ENCODE data around the gene POLR1C.
"Not testable (repeated sequence)": the region's sequence is repeated elsewhere in the genome, so short reads cannot be mapped to it uniquely, and the experiment has no call there.

Gene POLR1C

GRCh38 chr6:43516697-43517504, at the start of gene POLR1C, which contains the start of gene YIPF3:
Gene POLR1C (plus strand): TSS chr6:43517089. CDS start chr6:43517110, 21 bp downstream.
Gene YIPF3 (minus strand): TSS chr6:43516926. CDS start chr6:43516807, 119 bp downstream.
- TF ChIP-seq, protein P1, sequence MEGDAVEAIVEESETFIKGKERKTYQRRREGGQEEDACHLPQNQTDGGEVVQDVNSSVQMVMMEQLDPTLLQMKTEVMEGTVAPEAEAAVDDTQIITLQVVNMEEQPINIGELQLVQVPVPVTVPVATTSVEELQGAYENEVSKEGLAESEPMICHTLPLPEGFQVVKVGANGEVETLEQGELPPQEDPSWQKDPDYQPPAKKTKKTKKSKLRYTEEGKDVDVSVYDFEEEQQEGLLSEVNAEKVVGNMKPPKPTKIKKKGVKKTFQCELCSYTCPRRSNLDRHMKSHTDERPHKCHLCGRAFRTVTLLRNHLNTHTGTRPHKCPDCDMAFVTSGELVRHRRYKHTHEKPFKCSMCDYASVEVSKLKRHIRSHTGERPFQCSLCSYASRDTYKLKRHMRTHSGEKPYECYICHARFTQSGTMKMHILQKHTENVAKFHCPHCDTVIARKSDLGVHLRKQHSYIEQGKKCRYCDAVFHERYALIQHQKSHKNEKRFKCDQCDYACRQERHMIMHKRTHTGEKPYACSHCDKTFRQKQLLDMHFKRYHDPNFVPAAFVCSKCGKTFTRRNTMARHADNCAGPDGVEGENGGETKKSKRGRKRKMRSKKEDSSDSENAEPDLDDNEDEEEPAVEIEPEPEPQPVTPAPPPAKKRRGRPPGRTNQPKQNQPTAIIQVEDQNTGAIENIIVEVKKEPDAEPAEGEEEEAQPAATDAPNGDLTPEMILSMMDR (IDR thresholded peaks at IDR 0.05; ENCODE audit: low read depth, low read length, missing control alignments): no peak
- peak; percentile 95 for DNase-seq (ENCODE audit: low read depth)
- peak within 1 kb of the TSS; percentile 100 for H3K4me3 ChIP-seq (ENCODE audit: low read depth, low read length)
- in situ Hi-C loops (cut with HindIII; ENCODE audit: low sequenced_read_pairs): no loop called here

DNA sequence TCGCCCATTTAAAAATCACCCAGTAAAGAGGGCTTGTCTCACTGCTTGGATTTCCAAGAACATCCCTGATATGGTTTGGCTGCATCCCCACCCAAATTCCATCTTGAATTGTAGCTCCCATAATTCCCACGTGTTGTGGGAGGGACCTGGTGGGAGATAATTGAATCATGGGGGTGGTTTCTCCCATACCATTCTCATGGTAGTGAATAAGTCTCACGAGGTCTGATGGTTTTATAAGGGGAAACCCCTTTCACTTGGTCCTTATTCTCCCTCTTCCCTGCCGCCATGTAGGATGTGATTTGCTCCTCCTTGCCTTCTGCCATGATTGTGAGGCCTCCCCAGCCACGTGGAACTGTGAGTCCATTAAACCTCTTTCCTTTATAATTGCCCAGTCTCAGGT, 49.6 kb upstream of the POLR1C start:
- H3K4me3 ChIP-seq (ENCODE audit: low read depth, low read length); DNase-seq (ENCODE audit: low read depth); in situ Hi-C loops (cut with HindIII; ENCODE audit: low sequenced_read_pairs): not testable (repeated sequence)

GRCh38 chr6:43467752-43468151, 49.1 kb upstream of the POLR1C start:
- in situ Hi-C loops (cut with HindIII; ENCODE audit: low sequenced_read_pairs): no loop called here
- H3K4me3 ChIP-seq (ENCODE audit: low read depth, low read length): no peak overlapping the region
- TF ChIP-seq, protein P1 (IDR thresholded peaks at IDR 0.05; ENCODE audit: low read depth, low read length, missing control alignments): no peak
- no peak for DNase-seq (ENCODE audit: low read depth)

GRCh38 chr6:43468240-43468639, 48.6 kb upstream of the POLR1C start:
- in situ Hi-C loops (cut with HindIII; ENCODE audit: low sequenced_read_pairs): no loop called here
- no peak for DNase-seq (ENCODE audit: low read depth)
- TF ChIP-seq, protein P1 (IDR thresholded peaks at IDR 0.05; ENCODE audit: low read depth, low read length, missing control alignments): no peak
- H3K4me3 ChIP-seq (ENCODE audit: low read depth, low read length): no peak overlapping the region

GRCh38 chr6:43468748-43469681, 47.9 kb upstream of the POLR1C start:
- in situ Hi-C loops (cut with HindIII; ENCODE audit: low sequenced_read_pairs): no loop called here
- DNase-seq (ENCODE audit: low read depth): no peak
- TF ChIP-seq, protein P1 (IDR thresholded peaks at IDR 0.05; ENCODE audit: low read depth, low read length, missing control alignments): no peak
- no peak overlapping the region for H3K4me3 ChIP-seq (ENCODE audit: low read depth, low read length)

- no peak for DNase-seq (ENCODE audit: low read depth)
- no peak overlapping the region for H3K4me3 ChIP-seq (ENCODE audit: low read depth, low read length)
- in situ Hi-C loops (cut with HindIII; ENCODE audit: low sequenced_read_pairs): no loop called here
- TF ChIP-seq, protein P1 (IDR thresholded peaks at IDR 0.05; ENCODE audit: low read depth, low read length, missing control alignments): no peak
Observed at GRCh38 chr6:43469947-43470346, 46.9 kb upstream of the POLR1C start.
